NOMO-1 treated with dmso at 0.1 percent for 144 hours (cell line): ENCODE measurements around the gene AEBP1.

Experiments
- DNase-seq: peaks from one replicate; lab custom pipeline; 2025; ENCODE audit not compliant: unreplicated experiment; lab: John Stamatoyannopoulos, UW

AEBP1 gene

GRCh38 chr7:44103923-44104859 lies at the start of gene AEBP1:
Gene AEBP1 (plus strand): TSS chr7:44104345. CDS start chr7:44104666, 321 bp downstream.
- DNase-seq: no peak

- no peak for DNase-seq
These were observed 47.5 kb upstream of the AEBP1 start for GRCh38 chr7:44056681-44057080.

DNA sequence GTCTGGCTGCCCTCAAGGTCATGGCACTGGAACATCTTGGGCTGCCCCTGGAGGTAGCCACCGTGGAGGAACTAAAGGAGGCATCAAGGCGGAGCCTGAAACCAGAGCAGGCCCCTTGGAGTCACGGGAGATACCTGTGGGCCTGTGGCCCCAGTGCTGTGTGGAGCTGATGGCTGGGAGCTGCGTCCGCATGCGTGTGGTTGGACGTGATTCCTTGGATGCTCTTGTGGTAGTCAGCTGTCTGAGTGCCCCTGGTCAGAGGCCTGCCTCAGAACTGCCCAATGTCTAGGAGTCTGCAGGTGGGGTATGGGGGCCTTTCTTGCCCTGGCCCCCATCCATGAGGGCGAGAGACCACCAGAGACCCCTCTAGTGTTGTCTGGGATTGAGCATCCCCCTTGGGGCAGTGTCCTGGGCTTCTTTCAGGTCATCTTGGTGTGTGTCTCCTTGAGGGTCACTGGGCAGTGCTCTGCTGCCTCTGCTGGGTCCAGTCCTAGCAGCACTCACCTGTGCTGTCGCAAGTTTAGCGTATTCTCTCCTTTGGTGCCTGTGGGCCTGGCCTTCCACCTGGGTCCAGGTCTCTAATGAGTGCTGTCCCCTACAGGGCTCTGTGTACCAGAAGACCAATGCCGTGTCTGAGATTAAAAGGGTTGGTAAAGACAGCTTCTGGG lies 46.8 kb upstream of the AEBP1 start:
- DNase-seq: no peak

DNA sequence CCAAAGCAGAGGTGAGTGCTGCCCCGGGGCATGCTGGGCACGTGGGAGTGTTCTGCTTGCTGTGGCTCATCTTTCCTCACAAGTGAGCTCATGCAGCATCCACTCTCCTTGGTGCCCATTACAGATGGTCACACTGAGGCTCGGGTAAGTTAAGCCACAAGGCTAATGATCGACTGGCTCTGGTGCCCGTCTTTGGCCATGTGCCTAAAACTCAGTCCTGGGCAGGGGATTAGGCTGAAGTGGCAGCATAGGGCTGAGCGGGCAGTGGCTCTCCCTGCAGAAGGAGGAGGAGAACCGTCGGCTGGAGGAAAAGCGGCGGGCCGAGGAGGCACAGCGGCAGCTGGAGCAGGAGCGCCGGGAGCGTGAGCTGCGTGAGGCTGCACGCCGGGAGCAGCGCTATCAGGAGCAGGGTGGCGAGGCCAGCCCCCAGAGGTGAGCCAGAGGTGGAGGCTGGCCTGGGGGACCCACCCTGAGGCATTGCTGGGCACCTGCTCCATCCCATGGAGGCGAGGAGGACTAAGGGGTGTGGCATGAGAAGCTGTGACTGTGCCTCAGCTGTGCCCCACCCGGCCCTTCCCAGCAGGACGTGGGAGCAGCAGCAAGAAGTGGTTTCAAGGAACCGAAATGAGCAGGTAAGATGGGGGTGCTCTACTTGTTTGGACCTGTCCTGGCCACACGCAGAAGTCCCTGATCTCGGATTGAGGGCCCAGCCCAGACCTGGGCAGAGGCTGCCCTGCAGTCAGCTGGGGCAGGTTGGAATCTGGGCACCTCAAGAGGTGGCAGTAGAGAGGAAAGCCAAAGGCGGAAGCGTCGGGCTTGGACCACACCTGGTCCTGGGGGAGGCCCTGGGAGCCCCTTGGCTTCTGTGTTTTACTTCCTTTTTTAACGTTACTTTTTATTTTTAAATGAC lies 46.0 kb upstream of the AEBP1 start:
- DNase-seq: no peak

DNA sequence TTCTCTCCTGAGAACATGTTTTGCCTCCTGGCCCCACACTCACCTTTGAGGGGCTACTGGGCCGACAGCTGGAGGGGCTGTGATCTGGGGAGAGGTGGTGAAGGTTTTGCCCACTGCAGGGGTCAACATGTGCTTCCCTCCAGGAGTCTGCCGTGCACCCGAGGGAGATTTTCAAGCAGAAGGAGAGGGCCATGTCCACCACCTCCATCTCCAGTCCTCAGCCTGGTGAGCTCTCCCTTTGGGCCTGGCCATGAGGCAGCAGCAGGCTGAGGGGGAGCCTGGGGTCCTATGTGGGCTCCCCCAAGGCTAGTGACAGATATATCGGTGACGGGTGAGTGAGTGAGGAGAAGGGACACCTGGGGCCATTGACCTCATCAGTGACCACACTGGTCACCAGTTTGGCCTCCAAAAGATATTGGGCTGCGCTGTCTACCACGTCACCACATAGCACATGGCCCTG lies 45.4 kb upstream of the AEBP1 start:
- DNase-seq: no peak

DNA sequence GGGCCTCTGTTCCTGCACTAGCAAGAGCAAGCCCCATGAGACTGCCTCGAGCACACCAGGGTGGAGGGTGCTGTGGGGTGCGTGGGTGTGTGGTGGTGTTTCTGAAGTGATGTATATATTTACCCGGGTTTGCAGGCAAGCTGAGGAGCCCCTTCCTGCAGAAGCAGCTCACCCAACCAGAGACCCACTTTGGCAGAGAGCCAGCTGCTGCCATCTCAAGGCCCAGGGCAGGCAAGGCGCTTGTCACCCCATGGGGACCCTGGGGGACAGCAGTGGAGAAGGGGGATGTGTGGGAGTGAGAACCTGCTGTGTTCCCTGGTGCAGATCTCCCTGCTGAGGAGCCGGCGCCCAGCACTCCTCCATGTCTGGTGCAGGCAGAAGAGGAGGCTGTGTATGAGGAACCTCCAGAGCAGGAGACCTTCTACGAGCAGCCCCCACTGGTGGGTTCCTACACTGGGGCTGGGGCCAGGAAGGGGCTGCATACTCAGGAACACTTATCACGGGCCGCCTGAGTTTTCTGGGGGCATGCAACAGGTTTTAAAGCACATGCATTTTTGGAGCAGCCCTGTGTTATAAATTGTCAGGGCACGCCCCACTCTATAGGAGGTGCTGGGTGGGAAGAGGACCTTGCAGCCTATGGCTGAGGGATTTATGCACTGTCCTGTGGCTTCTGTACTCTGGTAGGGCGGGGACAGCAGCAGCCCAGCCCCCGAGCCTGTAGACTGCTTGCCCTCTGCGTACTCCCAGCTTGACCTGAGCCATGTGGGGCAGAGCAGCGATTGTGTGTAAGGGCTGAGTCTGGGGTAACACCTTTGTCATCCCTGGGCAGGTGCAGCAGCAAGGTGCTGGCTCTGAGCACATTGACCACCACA lies 44.7 kb upstream of the AEBP1 start:
- DNase-seq: no peak

DNA sequence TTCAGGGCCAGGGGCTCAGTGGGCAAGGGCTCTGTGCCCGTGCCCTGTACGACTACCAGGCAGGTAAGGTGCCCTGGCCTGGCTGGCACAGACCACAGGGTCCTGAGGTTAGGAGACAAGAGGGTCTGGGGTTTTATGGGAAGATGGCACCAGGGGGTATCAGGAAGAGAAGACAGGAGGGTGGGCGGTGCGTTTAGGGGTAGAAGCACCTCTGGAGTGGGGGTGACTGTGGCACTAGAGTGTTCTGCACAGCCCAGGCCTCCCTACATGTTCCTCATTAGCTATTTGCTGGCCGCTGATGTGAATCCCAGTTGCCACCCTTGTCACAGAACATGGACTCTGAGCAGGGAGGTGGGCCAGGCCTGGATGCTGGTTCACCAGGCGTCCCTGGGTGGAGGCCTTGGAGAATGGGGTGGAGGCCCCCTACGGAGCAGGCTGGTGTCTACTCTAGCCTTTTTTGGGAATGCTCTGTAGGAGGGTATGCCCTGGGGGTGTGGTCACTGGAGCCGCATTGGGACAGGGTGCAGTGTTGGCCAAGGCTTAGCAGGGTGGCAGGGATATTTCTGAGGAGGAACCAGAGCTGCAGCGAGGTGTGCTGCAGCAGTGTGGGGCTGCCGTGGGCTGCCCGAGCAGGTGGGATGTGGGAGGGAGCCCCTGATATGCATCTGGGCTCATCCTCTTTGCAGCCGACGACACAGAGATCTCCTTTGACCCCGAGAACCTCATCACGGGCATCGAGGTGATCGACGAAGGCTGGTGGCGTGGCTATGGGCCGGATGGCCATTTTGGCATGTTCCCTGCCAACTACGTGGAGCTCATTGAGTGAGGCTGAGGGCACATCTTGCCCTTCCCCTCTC lies 43.8 kb upstream of the AEBP1 start:
- DNase-seq: no peak

GRCh38 chr7:44060948-44061644 lies 43.0 kb upstream of the AEBP1 start:
- no peak for DNase-seq

DNA sequence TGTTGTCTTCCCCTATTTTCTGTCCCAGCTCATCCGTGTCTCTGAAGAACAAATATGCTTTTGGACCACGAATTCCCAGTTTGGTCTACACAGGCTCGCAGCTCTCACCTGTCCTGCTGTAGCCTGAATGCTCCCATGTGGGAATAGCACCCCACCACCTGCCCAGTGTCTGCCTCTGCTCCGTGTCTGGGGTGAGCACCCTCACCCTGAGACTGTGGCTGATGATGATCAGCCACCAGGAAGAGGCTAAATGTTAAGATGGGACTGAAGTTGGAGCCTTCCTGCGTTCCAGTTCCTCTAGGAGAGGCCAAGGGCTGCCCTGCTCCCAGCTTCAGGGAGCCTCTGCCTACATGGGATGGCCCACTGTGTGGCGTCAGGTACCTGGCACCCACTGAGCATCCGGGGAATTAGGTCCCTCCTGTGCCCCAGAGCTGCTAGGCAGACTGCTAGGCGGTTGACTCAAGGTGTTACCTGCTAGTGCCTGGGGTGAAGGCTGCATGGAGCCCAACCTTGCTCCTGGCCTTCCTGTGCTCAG lies 42.4 kb upstream of the AEBP1 start:
- DNase-seq: no peak

- DNase-seq: no peak
These were observed 41.8 kb upstream of the AEBP1 start for GRCh38 chr7:44062180-44062902.

DNA sequence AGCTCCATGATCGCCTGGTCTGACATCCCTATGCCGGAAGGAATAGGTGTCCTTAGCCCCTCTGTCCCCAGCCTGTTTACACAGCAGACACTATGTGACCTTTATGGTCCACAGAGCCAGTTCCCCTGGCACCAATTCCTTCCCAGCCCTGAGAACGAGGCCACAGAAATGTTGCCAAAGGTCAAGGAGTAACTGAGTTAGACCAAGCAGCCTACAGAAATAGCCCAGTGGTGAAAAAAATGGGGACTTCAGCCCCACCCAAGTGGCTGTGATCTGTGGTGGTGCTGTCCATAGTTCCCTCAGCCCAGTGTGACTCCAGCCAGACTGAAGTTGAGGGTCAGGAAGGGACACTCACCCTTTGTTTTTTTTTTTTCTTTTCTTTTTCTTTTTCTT lies 41.2 kb upstream of the AEBP1 start:
- DNase-seq: no peak

DNA sequence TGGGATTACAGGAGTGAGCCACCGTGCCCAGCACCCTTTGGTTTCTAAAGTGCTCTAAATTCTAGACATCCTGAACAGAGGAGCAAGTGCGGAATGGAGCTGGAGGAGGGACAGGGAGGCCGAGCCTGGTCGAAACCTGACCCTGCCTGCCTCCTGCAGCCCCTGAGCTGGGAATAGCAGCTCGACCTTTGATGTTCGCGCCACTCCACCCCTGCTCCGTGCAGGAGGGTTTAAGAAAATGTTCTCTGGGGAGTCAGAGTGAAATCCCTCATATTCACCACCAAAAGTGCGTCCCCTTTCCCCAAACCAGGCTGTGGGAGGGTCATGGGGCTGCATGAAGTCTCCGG lies 40.6 kb upstream of the AEBP1 start:
- no peak for DNase-seq

- no peak for DNase-seq
These were observed 40.1 kb upstream of the AEBP1 start for GRCh38 chr7:44063894-44064651.

DNA sequence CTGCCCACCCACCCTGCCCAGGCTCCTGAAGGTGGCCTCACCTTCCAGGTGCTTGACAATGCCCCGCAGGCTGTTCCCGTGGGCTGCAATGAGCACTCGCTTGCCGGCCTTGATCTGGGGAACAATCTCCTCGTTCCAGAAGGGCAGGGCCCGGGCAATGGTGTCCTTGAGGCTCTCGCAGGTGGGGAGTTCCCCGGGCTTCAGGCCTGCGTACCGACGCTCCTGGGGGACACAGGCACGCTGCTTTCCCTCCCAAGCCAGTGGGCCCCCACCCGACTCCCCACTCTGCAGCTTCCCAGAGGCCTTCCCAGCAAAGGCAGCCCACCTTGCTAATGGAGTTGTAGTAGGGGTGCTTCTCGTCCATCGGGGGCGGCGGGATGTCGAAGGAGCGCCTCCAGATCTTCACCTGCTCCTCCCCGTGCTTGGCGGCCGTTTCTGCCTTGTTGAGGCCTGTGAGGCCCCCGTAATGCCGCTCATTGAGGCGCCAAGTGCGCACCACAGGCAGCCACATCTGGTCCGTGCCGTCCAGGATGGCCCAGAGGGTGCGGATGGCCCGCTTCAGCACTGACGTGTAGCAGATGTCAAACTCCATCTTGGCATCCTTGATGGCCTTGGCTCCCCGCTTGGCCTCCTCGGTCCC lies 39.2 kb upstream of the AEBP1 start:
- DNase-seq: no peak

DNA sequence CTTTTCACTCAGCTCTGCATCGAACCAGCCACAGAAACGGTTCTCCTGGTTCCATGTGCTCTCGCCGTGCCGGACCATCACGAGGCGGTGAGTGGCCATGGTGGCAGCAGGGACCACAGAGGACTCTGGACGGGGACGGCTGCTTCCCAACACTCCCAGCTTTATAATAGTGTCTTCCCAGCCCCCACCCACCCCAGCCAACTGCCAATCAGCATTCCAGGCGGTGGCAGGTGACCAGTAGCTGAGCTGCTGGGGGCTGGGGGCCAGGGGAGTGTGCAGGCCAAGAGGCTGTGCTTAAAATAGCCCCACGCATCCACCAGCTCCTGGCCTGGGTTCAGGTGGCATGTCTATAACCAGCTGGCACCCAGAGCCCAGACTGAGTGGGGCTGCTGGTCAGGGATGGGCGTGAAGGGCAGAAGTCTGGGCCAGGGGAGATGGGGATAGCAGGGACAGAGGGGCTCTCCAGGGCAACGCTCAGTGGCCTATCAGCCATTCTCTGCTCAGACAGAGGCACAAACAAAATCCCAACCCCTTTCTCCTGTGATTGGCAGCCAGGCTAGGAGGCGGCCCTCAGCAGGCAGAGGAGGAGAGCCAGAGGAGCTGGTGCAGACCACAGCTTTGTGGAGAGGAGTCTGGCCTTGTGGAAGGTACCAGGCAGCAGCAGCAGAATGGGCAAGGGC lies 38.6 kb upstream of the AEBP1 start, which contains the start of gene PGAM2:
Gene PGAM2 (minus strand): TSS at position 137 of the 680 bp plus-strand sequence. CDS start 38 bp downstream, at position 99.
- DNase-seq: no peak

DNA sequence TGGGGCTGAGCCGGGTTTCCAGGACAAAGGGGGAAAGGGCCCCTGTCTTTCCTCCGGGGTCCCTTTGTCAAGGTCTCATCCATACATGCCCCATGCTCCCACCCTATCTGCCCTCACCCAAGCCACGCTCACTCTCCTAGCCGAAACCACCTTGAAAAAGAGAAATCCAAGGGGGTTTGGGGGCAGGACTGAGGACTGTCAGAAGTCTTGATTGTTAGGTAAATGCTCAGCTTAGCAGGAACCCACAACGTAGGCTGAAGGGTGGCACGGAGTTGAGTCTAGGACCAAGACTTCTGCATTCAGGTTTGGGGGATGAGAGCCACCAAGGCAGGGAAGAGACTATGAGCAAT lies 38.1 kb upstream of the AEBP1 start:
- DNase-seq: no peak
